ENCODE measurements around the gene EPSTI1. TPM values are rescaled to one million over a fixed set of nuclear protein-coding genes. Genes with fewer than 3 reads are reported as not detected.

EPSTI1 gene
- total RNA-seq, 1 experiment from 2014 or later: 11.4 TPM

GRCh38 chr13:42892760-42893159 is 99.3 kb downstream of the EPSTI1 start:
- no peak overlapping the region for H3K27ac ChIP-seq (ENCODE audit: low read length)
- H3K4me2 ChIP-seq (ENCODE audit: low read depth, low read length, poor library complexity, severe bottlenecking): no peak overlapping the region
- no peaks in the 10 kb centered on the region for H3K79me2 ChIP-seq (ENCODE audit: low read length)
- H4K20me1 ChIP-seq (ENCODE audit: insufficient read depth, low read depth, low read length): no peaks in the 10 kb centered on the region
- DNase-seq: no peak
- no peaks in the 10 kb centered on the region for H3K9me2 ChIP-seq (replicated peaks; ENCODE audit: insufficient read depth, low read length)
- H3K27me3 ChIP-seq (ENCODE audit: low read length): no peaks in the 10 kb centered on the region
- no peak overlapping the region for H3K9ac ChIP-seq (ENCODE audit: low read length)
- no peak overlapping the region for H3K4me3 ChIP-seq (ENCODE audit: low read length)
- H2AFZ ChIP-seq (ENCODE audit: low read length): no peak overlapping the region
- no peaks in the 10 kb centered on the region for H3K36me3 ChIP-seq (ENCODE audit: insufficient read depth, low read length)
- no peaks in the 10 kb centered on the region for H3K9me3 ChIP-seq (ENCODE audit: low read length)
- no peaks in the 10 kb centered on the region for H3K4me1 ChIP-seq (ENCODE audit: low read length)

DNA sequence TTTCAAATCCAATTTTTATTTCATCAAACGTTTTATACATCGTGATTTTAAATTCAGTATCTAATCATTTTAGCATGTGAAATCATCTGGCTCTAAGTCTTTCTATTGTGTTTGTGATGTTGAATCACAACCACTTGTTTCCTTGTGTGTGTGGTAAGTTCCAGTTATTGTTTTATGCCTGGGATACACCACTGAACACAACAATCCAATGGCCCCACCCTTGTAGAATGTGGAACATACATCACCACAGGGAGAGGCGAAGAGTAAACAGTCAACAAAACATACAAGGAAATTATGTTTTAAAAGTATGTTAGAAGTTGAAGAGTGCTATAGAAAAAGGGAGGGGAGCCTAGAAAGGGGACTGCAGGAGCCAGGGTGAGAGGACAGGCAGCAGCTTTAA is 100.5 kb downstream of the EPSTI1 start:
- no peak for DNase-seq
- Histone ChIP-seq H3K9me3 (ENCODE audit: low read length) (no peaks in the 10 kb centered on the region), H3K9ac (ENCODE audit: low read length) (no peak overlapping the region), H3K4me1 (ENCODE audit: low read length) (no peaks in the 10 kb centered on the region), H3K9me2 (replicated peaks; ENCODE audit: insufficient read depth, low read length) (no peaks in the 10 kb centered on the region), H3K4me2 (ENCODE audit: low read depth, low read length, poor library complexity, severe bottlenecking) (no peak overlapping the region), H3K27me3 (ENCODE audit: low read length) (no peaks in the 10 kb centered on the region), H3K4me3 (ENCODE audit: low read length) (no peak overlapping the region), H3K36me3 (ENCODE audit: insufficient read depth, low read length) (no peaks in the 10 kb centered on the region), H3K27ac (ENCODE audit: low read length) (no peak overlapping the region), H3K79me2 (ENCODE audit: low read length) (no peaks in the 10 kb centered on the region), H2AFZ (ENCODE audit: low read length) (no peak overlapping the region), H4K20me1 (ENCODE audit: insufficient read depth, low read depth, low read length) (no peaks in the 10 kb centered on the region)

- Histone ChIP-seq H3K4me1 (ENCODE audit: low read length) (no peaks in the 10 kb centered on the region), H4K20me1 (ENCODE audit: insufficient read depth, low read depth, low read length) (no peaks in the 10 kb centered on the region), H3K9me2 (replicated peaks; ENCODE audit: insufficient read depth, low read length) (no peaks in the 10 kb centered on the region), H3K27ac (ENCODE audit: low read length) (no peak overlapping the region), H2AFZ (ENCODE audit: low read length) (no peak overlapping the region), H3K27me3 (ENCODE audit: low read length) (no peaks in the 10 kb centered on the region), H3K79me2 (ENCODE audit: low read length) (no peaks in the 10 kb centered on the region), H3K9me3 (ENCODE audit: low read length) (no peaks in the 10 kb centered on the region), H3K4me3 (ENCODE audit: low read length) (no peak overlapping the region), H3K36me3 (ENCODE audit: insufficient read depth, low read length) (no peaks in the 10 kb centered on the region), H3K9ac (ENCODE audit: low read length) (no peak overlapping the region), H3K4me2 (ENCODE audit: low read depth, low read length, poor library complexity, severe bottlenecking) (no peak overlapping the region)
- DNase-seq: no peak
These were observed 106.7 kb downstream of the EPSTI1 start for GRCh38 chr13:42885325-42885724.

- no peaks in the 10 kb centered on the region for H3K36me3 ChIP-seq (ENCODE audit: insufficient read depth, low read length)
- H3K4me2 ChIP-seq (ENCODE audit: low read depth, low read length, poor library complexity, severe bottlenecking): no peak overlapping the region
- no peaks in the 10 kb centered on the region for H3K9me3 ChIP-seq (ENCODE audit: low read length)
- H3K27ac ChIP-seq (ENCODE audit: low read length): no peak overlapping the region
- no peaks in the 10 kb centered on the region for H3K27me3 ChIP-seq (ENCODE audit: low read length)
- peak; percentile 49 for DNase-seq
- no peaks in the 10 kb centered on the region for H4K20me1 ChIP-seq (ENCODE audit: insufficient read depth, low read depth, low read length)
- no peak overlapping the region for H2AFZ ChIP-seq (ENCODE audit: low read length)
- no peaks in the 10 kb centered on the region for H3K9me2 ChIP-seq (replicated peaks; ENCODE audit: insufficient read depth, low read length)
- H3K4me1 ChIP-seq (ENCODE audit: low read length): no peaks in the 10 kb centered on the region
- no peaks in the 10 kb centered on the region for H3K79me2 ChIP-seq (ENCODE audit: low read length)
- no peak overlapping the region for H3K4me3 ChIP-seq (ENCODE audit: low read length)
- no peak overlapping the region for H3K9ac ChIP-seq (ENCODE audit: low read length)
These were observed 108.1 kb downstream of the EPSTI1 start for GRCh38 chr13:42883771-42884467.

GRCh38 chr13:42883142-42883541 is 108.9 kb downstream of the EPSTI1 start:
- Histone ChIP-seq H3K27ac (ENCODE audit: low read length) (no peak overlapping the region), H3K36me3 (ENCODE audit: insufficient read depth, low read length) (no peaks in the 10 kb centered on the region), H2AFZ (ENCODE audit: low read length) (no peak overlapping the region), H3K4me2 (ENCODE audit: low read depth, low read length, poor library complexity, severe bottlenecking) (no peak overlapping the region), H4K20me1 (ENCODE audit: insufficient read depth, low read depth, low read length) (no peaks in the 10 kb centered on the region), H3K4me3 (ENCODE audit: low read length) (no peak overlapping the region), H3K9ac (ENCODE audit: low read length) (no peak overlapping the region), H3K4me1 (ENCODE audit: low read length) (no peaks in the 10 kb centered on the region), H3K9me3 (ENCODE audit: low read length) (no peaks in the 10 kb centered on the region), H3K79me2 (ENCODE audit: low read length) (no peaks in the 10 kb centered on the region), H3K9me2 (replicated peaks; ENCODE audit: insufficient read depth, low read length) (no peaks in the 10 kb centered on the region), H3K27me3 (ENCODE audit: low read length) (no peaks in the 10 kb centered on the region)
- no peak for DNase-seq

DNA sequence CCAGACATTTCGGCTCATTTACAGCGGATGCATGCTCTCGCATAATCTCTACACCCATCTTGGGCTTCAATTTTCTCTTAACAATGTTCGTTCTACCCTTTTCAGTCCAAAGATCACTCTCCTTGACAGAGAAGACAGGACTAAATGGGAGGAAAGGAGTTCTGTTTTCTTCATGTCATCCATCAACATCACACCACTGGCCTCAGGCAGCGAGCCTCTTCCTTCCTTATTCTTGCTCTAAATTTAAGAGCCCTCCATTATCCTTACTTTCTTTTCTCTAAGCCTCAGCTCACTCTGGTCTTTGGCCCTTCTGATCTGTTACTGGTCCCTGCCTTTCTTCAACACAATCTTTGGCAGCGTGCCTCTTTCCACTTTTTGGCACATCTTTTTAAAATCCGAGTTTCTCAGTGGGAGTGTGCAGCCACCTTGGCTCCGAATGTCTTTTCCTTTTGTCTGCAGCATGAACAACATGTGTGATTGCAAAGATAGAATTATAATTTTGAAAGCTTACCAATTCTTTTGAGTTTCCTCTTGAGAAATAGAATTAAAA is 111.9 kb downstream of the EPSTI1 start:
- H3K79me2 ChIP-seq (ENCODE audit: low read length): no peaks in the 10 kb centered on the region
- no peak overlapping the region for H3K4me2 ChIP-seq (ENCODE audit: low read depth, low read length, poor library complexity, severe bottlenecking)
- H3K9me2 ChIP-seq (replicated peaks; ENCODE audit: insufficient read depth, low read length): no peaks in the 10 kb centered on the region
- no peaks in the 10 kb centered on the region for H3K9me3 ChIP-seq (ENCODE audit: low read length)
- no peaks in the 10 kb centered on the region for H3K36me3 ChIP-seq (ENCODE audit: insufficient read depth, low read length)
- no peak for DNase-seq
- H3K9ac ChIP-seq (ENCODE audit: low read length): no peak overlapping the region
- H3K4me1 ChIP-seq (ENCODE audit: low read length): peaks cover 18% of the 10 kb centered on the region
- H2AFZ ChIP-seq (ENCODE audit: low read length): no peak overlapping the region
- no peaks in the 10 kb centered on the region for H4K20me1 ChIP-seq (ENCODE audit: insufficient read depth, low read depth, low read length)
- no peaks in the 10 kb centered on the region for H3K27me3 ChIP-seq (ENCODE audit: low read length)
- no peak overlapping the region for H3K4me3 ChIP-seq (ENCODE audit: low read length)
- H3K27ac ChIP-seq (ENCODE audit: low read length): no peak overlapping the region

DNA sequence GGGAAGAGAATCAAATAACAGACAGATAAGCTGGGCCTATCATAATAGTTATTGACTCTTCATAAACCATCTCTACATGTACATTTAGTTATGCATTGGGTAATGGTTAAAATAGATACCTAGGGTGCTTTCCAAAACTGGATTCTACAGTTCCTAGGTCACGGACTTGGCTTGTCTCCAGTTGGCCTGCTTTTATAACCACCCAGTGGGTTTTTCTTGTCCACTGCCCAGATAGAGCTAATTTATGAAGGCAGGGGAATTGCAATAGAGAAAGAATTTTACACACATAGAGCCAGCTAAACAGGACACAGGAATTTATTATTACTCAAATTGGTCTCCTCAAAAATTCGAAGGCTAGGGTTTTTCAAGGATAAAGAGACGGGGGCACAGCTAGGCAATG is 113.3 kb downstream of the EPSTI1 start:
- H3K4me1 ChIP-seq (ENCODE audit: low read length): peaks cover 18% of the 10 kb centered on the region
- no peaks in the 10 kb centered on the region for H3K9me2 ChIP-seq (replicated peaks; ENCODE audit: insufficient read depth, low read length)
- no peak overlapping the region for H3K9ac ChIP-seq (ENCODE audit: low read length)
- no peak overlapping the region for H3K4me3 ChIP-seq (ENCODE audit: low read length)
- no peaks in the 10 kb centered on the region for H3K27me3 ChIP-seq (ENCODE audit: low read length)
- H3K36me3 ChIP-seq (ENCODE audit: insufficient read depth, low read length): no peaks in the 10 kb centered on the region
- H3K79me2 ChIP-seq (ENCODE audit: low read length): no peaks in the 10 kb centered on the region
- H2AFZ ChIP-seq (ENCODE audit: low read length): no peak overlapping the region
- no peak overlapping the region for H3K27ac ChIP-seq (ENCODE audit: low read length)
- no peak overlapping the region for H3K4me2 ChIP-seq (ENCODE audit: low read depth, low read length, poor library complexity, severe bottlenecking)
- H4K20me1 ChIP-seq (ENCODE audit: insufficient read depth, low read depth, low read length): no peaks in the 10 kb centered on the region
- no peak for DNase-seq
- no peaks in the 10 kb centered on the region for H3K9me3 ChIP-seq (ENCODE audit: low read length)

- Histone ChIP-seq H3K36me3 (ENCODE audit: insufficient read depth, low read length) (no peaks in the 10 kb centered on the region), H3K4me1 (ENCODE audit: low read length) (peaks cover 18% of the 10 kb centered on the region), H4K20me1 (ENCODE audit: insufficient read depth, low read depth, low read length) (no peaks in the 10 kb centered on the region), H3K4me3 (ENCODE audit: low read length) (no peak overlapping the region), H3K9me2 (replicated peaks; ENCODE audit: insufficient read depth, low read length) (no peaks in the 10 kb centered on the region), H3K9me3 (ENCODE audit: low read length) (no peaks in the 10 kb centered on the region), H3K79me2 (ENCODE audit: low read length) (no peaks in the 10 kb centered on the region), H3K27ac (ENCODE audit: low read length) (no peak overlapping the region), H3K9ac (ENCODE audit: low read length) (no peak overlapping the region), H3K4me2 (ENCODE audit: low read depth, low read length, poor library complexity, severe bottlenecking) (no peak overlapping the region), H2AFZ (ENCODE audit: low read length) (no peak overlapping the region), H3K27me3 (ENCODE audit: low read length) (no peaks in the 10 kb centered on the region)
- DNase-seq: no peak
These were observed 115.0 kb downstream of the EPSTI1 start for GRCh38 chr13:42876887-42877545.
